NCI-H345 treated with DMSO at 0.1 percent for 48 hours (cell line): ENCODE data around the gene ZNF778.

ENCODE experiments used
- DNase-seq: peaks from one replicate; lab custom pipeline; 2025; ENCODE audit not compliant: unreplicated experiment; lab: John Stamatoyannopoulos, UW

ZNF778 gene

DNA sequence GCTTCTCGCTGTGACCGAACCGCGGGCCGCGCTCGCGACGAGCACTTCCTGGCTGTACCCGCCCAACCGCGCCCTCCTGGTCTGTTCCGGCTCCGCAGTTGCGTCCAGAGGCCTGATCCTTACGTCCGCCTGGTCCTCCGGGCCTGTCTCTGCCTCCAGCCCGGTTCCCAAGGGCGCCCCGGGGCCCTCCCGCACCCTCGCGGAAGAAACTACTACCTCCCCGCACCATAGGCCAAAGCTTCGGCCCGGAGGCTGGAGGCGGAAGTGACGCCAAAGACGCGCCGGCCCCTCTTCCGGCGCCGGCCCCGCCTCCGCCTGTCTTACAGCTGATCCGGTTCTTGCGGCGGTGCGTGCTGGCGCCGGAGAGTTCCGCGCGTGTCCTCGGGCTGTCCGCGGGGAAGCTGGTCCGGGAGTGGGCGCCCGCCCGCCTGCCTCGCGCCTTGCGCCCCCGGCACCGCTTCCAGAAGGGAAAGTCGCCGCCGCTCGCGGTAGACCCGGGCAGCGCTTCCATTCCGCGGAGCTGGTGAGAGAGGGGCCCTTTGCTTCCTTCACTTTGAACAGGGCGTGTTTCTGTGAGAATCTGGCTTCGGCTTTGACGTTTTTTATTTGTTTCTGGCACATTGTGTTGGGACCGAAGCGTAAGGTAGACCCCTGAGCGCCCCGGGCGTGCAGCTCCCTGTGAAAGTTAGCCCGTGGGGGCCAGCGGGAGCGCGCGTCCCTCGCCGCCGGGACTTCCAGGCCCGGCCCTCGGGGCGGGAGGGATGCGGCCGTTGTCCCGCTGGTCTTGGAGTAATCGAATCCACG, at the start of gene ZNF778:
Gene ZNF778, plus strand, starts transcription at position 316 of the 804 bp plus-strand sequence. CDS start 3,425 bp downstream, outside the sequence.
- DNase-seq: peak; percentile 21

- DNase-seq: no peak
These were observed 48.9 kb upstream of the ZNF778 start for GRCh38 chr16:89168381-89169189.

DNA sequence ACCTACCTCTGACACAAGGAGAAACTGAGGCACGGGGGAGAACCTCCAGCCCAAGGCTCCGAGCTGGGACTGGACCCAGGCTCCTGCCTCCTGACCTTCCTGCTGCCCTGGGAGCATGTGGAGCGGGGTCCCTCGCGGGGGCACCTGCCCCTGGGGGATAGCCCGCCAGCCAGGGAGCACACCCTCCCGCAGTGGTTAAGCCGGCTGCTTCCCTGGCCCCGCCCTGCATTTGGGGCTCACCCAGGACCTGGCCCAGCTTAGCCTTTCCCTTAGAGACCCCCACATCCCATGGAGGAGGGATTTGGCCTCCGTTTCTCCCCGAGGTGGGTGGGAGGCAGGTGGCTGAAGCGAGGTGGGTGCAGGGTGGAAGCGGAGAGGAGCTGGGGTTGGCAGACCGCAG, 47.7 kb upstream of the ZNF778 start:
- DNase-seq: no peak

GRCh38 chr16:89170346-89171215, 46.9 kb upstream of the ZNF778 start:
- peak; percentile 58 for DNase-seq

DNA sequence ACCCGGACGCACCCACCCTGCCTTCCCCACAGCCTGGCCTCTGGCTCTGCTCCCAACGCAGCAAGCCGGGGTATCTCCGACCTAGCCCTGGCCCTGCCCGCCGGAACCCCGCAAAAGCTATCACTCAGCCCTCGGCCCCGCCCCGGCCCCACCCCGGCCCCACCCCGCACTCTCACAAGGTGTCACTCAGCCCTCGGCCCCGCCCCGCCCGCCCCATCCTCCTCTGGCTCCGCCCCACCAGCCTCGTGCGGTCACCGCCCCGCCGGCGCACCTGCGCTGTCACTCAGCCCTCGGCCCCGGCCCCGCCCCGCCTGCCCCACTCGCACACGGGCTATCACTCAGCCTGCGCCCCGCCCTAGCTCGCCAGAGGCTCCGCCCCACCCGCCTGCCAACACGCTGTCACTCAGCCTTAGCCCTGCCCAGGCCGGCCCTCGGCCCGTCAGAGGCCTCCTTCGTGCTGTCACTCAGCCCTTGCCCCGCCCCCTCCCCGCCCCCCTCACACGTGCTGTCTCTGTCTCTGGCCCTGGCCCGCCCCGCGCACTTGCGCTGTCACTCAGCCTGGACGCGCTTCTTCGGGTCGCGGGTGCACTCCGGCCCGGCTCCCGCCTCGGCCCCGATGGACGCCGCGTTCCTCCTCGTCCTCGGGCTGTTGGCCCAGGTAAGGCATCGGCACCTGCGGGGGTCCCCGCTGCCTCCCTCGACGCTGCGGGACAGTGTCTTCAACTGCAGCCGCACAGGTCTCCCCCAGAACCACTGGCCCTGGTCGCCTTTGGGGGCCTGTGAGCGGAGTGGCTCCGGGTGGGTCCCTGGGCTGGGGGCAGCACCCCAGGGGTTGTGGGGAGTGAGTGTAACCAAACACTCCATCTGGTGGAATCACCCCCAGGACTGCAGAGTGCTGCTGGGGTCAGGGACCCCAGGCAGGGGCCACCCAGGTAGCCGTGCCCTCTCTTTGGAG, 46.0 kb upstream of the ZNF778 start, which contains the start of gene CDH15:
Gene CDH15, plus strand, starts transcription at position 533 of the 955 bp plus-strand sequence. Its CDS starts 84 bp downstream, at position 617.
- peak; percentile 64 for DNase-seq

GRCh38 chr16:89172171-89172527, 45.4 kb upstream of the ZNF778 start:
- DNase-seq: no peak

DNA sequence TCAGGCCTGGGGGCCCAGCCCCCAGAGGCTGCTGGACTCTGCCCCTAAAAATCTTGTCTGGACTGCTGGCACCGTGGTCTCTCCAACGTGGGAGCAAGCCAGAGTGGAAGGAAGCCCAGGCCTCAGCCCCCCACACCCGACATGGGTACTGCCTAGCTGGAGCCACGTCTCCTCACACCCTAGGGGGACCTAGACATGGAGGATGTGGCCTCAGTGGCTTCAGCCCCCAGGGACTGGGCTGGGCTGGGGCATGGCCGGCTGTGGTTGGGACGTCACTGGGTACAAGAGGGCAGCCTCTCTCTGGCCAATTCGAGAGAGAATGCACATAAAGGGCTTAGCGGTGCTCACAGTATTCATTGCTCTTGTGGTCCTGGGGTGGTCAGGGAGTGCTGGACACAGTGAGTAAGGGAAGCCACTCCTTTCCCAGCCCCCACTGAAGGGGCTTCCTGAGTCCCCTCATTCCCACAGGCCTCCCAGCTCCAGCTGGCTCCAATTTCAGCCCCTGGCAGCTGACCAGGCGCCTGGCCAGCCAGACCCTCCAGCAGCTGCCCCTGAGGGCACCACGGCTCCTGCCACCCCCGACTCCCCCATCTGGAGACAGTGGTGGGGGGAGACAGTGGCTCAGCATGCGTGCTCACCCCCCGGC, 44.9 kb upstream of the ZNF778 start:
- DNase-seq: no peak

DNA sequence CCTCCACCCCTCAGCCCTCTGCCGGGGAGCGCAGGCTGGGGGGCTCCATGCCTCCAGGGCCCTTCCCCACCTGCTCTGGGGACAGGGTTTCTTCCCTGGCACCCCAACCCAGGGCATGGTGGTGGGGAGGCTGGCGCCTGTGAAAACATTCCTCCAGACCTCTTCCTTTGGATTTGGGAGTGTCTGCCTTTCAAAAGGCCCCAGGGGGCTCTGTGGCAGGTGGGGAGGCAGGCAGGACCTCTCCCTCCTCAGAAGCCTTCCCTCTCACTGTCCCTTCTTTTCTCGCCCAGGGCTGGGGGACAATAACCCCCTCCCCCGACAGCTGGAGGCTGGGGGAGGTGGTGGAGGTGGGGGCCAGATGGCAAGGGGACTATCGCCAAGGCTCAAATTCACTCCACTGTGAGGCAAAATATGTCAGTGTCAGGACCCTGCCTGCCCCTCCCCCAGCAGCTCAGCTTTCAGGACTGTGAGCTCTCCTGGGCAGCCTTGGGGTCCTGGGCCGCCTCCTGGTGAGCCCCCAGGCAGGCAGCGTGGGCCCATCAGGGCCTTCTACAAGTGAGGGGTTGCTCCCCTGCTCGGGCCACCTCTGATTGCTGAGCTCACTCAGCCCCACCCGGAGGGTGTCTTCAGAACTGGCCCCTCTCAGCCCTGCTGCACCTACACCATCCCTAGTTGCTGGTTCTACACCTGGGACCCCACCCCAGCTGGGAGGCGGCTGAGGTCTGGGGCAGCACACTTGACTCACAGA, 44.2 kb upstream of the ZNF778 start:
- DNase-seq: no peak

DNA sequence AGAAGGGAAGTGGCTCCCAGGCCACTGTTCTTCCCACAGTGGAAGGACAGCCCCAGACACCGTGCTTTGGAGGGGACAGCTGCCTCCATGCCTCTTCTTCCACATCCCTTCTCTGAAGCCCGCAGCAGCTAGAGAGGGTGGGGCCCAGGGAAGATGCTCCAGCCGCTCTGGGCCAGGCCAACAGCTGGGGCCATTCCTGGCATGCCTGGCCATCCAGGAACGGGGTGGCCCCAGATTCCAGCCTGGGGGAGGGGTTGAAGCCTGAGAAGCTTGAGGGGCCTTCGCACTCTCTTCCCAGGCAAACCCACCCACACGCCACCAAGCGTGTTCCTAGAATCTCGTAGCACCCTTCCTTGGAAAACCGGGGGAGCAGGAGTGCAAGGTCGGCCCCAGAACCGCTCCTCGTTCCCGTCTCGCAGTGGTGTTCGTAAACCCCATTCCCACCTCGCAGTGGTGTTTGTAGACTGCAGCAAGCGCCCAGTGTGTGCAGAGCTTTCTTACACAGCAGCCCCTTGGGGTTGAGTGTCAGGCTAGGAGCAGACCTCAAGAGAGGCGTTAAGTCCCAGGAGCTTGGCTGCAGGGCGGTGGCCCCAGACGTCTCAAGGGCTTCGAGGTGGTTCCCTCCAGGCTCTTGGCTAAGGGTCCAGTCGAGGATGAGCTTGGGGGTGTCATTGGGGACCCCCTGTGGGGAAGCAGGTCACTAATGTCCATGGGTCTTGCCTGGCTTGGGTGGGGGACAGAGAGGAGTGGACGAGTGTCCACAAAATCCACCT, 43.3 kb upstream of the ZNF778 start:
- no peak for DNase-seq

- no peak for DNase-seq
These were observed 42.6 kb upstream of the ZNF778 start for GRCh38 chr16:89174877-89175276.

DNA sequence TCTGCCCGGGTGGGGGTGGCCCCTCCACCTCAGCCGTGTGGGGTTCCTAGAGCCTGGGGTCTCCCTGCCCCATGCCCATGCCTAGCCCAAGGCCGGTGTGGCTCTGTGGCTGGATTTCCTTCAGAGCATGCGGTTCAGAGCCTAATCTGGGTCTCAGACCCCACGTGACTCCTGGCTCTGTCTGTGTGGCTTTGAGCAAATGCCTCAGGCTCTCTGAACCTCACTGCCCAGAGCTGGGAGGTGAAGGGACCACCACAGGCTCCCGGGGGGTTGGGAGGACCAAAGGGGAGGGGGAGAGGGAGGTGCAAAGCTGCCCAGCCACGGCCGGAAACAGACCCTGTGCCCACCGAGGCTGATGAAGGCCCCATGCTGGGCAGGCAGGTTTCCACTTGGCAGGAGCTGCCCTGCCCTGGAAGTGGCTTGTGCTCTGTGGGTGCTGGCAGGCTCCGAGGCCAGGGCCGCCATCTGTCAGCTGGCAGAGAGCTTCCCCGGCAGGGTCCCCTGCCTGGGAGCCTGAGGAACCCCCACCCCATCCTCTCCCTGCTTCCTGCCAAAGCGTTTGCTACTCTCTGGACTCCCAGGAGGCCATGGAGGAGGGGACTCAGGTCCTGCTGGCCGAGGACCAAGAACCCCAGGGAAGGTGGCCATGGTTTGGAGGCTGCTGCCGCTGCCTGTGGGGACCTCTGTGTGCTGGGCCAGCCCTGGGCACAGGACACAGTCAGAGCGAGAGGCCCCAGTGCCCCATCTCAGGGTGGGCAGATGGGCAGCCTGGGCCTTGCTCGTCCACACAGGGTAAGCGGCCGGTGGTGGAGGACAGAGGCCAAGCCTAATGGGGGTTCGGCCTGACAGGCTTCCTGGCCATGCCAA, 42.0 kb upstream of the ZNF778 start:
- DNase-seq: no peak

- DNase-seq: no peak
These were observed 41.3 kb upstream of the ZNF778 start for GRCh38 chr16:89176147-89176690.

DNA sequence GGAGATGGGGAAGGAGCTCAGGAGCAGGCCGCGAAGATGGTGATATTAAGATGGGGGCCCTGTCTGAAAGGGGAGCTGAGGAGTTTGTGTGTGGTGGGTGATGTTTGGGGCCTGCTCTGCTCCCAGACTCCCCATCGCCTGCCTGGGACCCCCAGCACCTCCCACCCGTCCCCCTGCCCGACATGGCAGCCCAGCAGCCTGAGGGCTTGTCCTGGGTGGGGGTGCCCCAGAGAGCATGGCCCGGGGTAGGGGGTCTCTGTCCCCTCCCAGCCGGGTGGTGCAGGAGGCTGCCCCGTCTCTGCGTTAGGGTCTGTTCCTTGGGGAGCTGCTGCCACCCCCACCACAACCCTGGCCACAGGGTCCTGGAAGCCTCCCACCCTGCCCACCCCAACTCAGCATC, 40.8 kb upstream of the ZNF778 start:
- DNase-seq: no peak

DNA sequence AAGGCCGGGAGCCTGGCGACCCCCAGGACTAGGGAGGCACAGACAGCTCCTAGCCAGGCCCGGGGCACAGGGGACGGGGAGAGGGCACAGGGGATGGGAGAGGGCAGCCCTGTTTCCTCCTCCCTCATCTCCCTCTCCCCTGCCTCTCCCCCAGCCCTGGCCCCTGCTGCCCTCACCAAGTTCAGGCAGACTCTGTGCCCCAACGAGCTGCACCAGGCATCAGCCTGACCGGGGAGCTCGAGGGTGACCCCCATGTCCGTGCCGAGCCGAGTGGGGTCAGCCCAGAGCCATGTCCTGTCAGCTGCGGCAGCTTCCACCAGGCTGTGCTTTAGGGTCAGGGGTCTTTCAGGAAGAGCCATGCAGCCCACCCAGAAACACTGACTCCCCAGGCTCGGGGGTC, 40.0 kb upstream of the ZNF778 start:
- no peak for DNase-seq

GRCh38 chr16:89178453-89179147, 38.9 kb upstream of the ZNF778 start:
- DNase-seq: no peak

- no peak for DNase-seq
These were observed 38.4 kb upstream of the ZNF778 start for GRCh38 chr16:89179148-89179484.
